CD14-positive monocyte (primary cell): ENCODE data around the gene STXBP4. TPM values are rescaled to one million over a fixed set of nuclear protein-coding genes. Genes with fewer than 3 reads are reported as not detected.

ENCODE experiments used
- DNase-seq, 3 donors: peaks; one replicate each; pipeline ENCODE4 v3.0.0-alpha.2; 2011 to 2022
- H2AFZ ChIP-seq: 2 replicates; pipeline ENCODE4 v1.6.0; 2012; ENCODE audit warnings: mild to moderate bottlenecking, low read depth, low read length, inconsistent platforms; ENCODE audit not compliant: insufficient read depth, poor library complexity, severe bottlenecking
- H3K27ac ChIP-seq, 2 donors: 1 replicate in 1 of 2; 2 replicates in 1 of 2; pipeline ENCODE4 v1.5.1; 2012 to 2013; ENCODE audit warnings: low read length in 2 of 2, control low read depth in 1 of 2, inconsistent platforms in 1 of 2, low read depth in 1 of 2, mild to moderate bottlenecking in 1 of 2
- H3K27me3 ChIP-seq, 2 donors: one replicate each; pipeline versions ENCODE4 v1.6.0 to v1.6.1; 2011 to 2013; ENCODE audit warnings: low read length in 2 of 2; ENCODE audit not compliant: control insufficient read depth in 2 of 2, insufficient read depth in 2 of 2
- H3K36me3 ChIP-seq, 2 donors: replicated peaks in 1 of 2; 1 replicate in 1 of 2; 2 replicates in 1 of 2; pipeline versions ENCODE4 v1.5.1 to v1.6.1; 2012 to 2013; ENCODE audit warnings: low read length in 2 of 2, control low read depth in 1 of 2, inconsistent platforms in 1 of 2, mild to moderate bottlenecking in 1 of 2; ENCODE audit not compliant: insufficient read depth in 2 of 2, control insufficient read depth in 1 of 2
- H3K4me1 ChIP-seq, 2 donors: 1 replicate in 1 of 2; 2 replicates in 1 of 2; pipeline versions ENCODE4 v1.5.1 to v1.6.1; 2012 to 2013; ENCODE audit warnings: low read length in 2 of 2, control low read depth in 1 of 2, inconsistent platforms in 1 of 2, mild to moderate bottlenecking in 1 of 2, moderate library complexity in 1 of 2; ENCODE audit not compliant: insufficient read depth in 2 of 2, control insufficient read depth in 1 of 2
- H3K4me2 ChIP-seq: replicated peaks from 2 replicates; pipeline ENCODE3; 2012; ENCODE audit warnings: low read length, moderate library complexity, mild to moderate bottlenecking; ENCODE audit not compliant: poor library complexity, severe bottlenecking; ENCODE audit errors: extremely low read depth
- H3K4me3 ChIP-seq, 3 experiments: fragments of 200-600 bp in 1 of 3; sonication (generic) in 1 of 3; replicated peaks in 1 of 3; 1 replicate in 2 of 3; 2 replicates in 1 of 3; pipeline ENCODE4 v1.5.1; 2011 to 2013; ENCODE audit warnings: low read length in 3 of 3, mild to moderate bottlenecking in 3 of 3, control low read depth in 2 of 3, low read depth in 2 of 3, inconsistent platforms in 1 of 3, moderate library complexity in 1 of 3
- H3K79me2 ChIP-seq: 2 replicates; pipeline ENCODE4 v1.6.0; 2012; ENCODE audit warnings: mild to moderate bottlenecking, control low read depth, inconsistent platforms, low read length, moderate library complexity; ENCODE audit not compliant: insufficient read depth
- H3K9ac ChIP-seq: 2 replicates; pipeline ENCODE4 v1.6.0; 2017; ENCODE audit warnings: low read length, mild to moderate bottlenecking; ENCODE audit not compliant: insufficient read depth, poor library complexity, severe bottlenecking
- H3K9me3 ChIP-seq, 2 donors: replicated peaks in 1 of 2; 1 replicate in 1 of 2; 2 replicates in 1 of 2; pipeline versions ENCODE4 v1.5.1 to v1.6.1; 2012 to 2013; ENCODE audit warnings: low read length in 2 of 2, control low read depth in 1 of 2; ENCODE audit not compliant: control insufficient read depth in 1 of 2, insufficient read depth in 1 of 2
- H4K20me1 ChIP-seq: 2 replicates; pipeline ENCODE4 v1.6.0; 2012; ENCODE audit warnings: mild to moderate bottlenecking, low read length, control low read depth, moderate library complexity; ENCODE audit not compliant: insufficient read depth
- H3K27ac Mint-ChIP-seq, 7 donors: one replicate each; pipeline ENCODE4 v1.8.0; 2020; ENCODE audit warnings: mild to moderate bottlenecking in 7 of 7, mixed read lengths in 7 of 7, moderate library complexity in 6 of 7, inconsistent platforms in 2 of 7
- H3K27me3 Mint-ChIP-seq, 3 donors: one replicate each; pipeline ENCODE4 v1.8.0; 2021 to 2022; ENCODE audit warnings: low read depth in 3 of 3, mild to moderate bottlenecking in 3 of 3, mixed read lengths in 3 of 3, moderate library complexity in 3 of 3, inconsistent platforms in 1 of 3
- H3K36me3 Mint-ChIP-seq, 2 donors: one replicate each; pipeline ENCODE4 v1.8.0; 2020; ENCODE audit warnings: mixed read lengths in 2 of 2, inconsistent platforms in 1 of 2, mild to moderate bottlenecking in 1 of 2
- H3K4me1 Mint-ChIP-seq: one replicate; pipeline ENCODE4 v1.8.0; 2020; ENCODE audit warnings: mild to moderate bottlenecking, mixed read lengths
- H3K4me3 Mint-ChIP-seq, 2 donors: one replicate each; pipeline ENCODE4 v1.8.0; 2020; ENCODE audit warnings: mild to moderate bottlenecking in 2 of 2, mixed read lengths in 2 of 2, moderate library complexity in 1 of 2
- H3K9me3 Mint-ChIP-seq, 7 donors: one replicate each; pipeline ENCODE4 v1.8.0; 2020 to 2022; ENCODE audit warnings: mixed read lengths in 7 of 7, mild to moderate bottlenecking in 6 of 7, moderate library complexity in 6 of 7, inconsistent platforms in 2 of 7
- CTCF ChIP-seq: fragments of 200-600 bp; IDR thresholded peaks from one replicate; pipeline ENCODE4 v1.8.0; 2022; ENCODE audit warnings: antibody characterized with exemption, mild to moderate bottlenecking
- WGBS: methylation state at CpG from one replicate; pipeline ENCODE4 v1.1.5; 2013; ENCODE audit warnings: missing lambda C conversion rate; ENCODE audit not compliant: insufficient coverage; 5-methylcytosine and 5-hydroxymethylcytosine counted together
- intact Hi-C, 2 donors: fragments of 100-400 bp; cut with micrococcal nuclease; formaldehyde crosslinking; loops; one replicate each; pipeline versions ENCODE4 v1.15.0 to v1.15.1; 2023
- polyA plus RNA-seq, 3 donors: library from polyadenylated mRNA; depleted of rRNA in 1 of 3; unstranded in 2 of 3; stranded (reverse) in 1 of 3; fragments of 300-500 nt in 2 of 3; fragments of >200 nt in 1 of 3; fragmentation: Illumina TruSeq in 2 of 3; gene quantifications; 1 replicate in 2 of 3; 2 replicates in 1 of 3; pipeline ENCODE4 v1.2.3, GENCODE V29; 2012 to 2021

STXBP4 gene
- polyA plus RNA-seq, 3 donors: 0.27 to 1.8 (median 0.44) TPM

- H3K36me3 Mint-ChIP-seq: no peaks in the 10 kb centered on the region
- intact Hi-C loops: no loop called here
- no peak overlapping the region for H3K4me3 Mint-ChIP-seq
- H4K20me1 ChIP-seq: no peaks in the 10 kb centered on the region
- no peaks in the 10 kb centered on the region for H3K27me3 ChIP-seq
- no peaks in the 10 kb centered on the region for H3K36me3 ChIP-seq
- H3K79me2 ChIP-seq: no peaks in the 10 kb centered on the region
- no peak for DNase-seq
- no peak overlapping the region for H2AFZ ChIP-seq
- no peaks in the 10 kb centered on the region for H3K9me3 ChIP-seq
- no peak overlapping the region for H3K4me2 ChIP-seq
- no peak overlapping the region for H3K27ac Mint-ChIP-seq
- H3K4me1 Mint-ChIP-seq: no peaks in the 10 kb centered on the region
- no peaks in the 10 kb centered on the region for H3K9me3 Mint-ChIP-seq
- no peak for TF ChIP-seq CTCF
- no peaks in the 10 kb centered on the region for H3K4me1 ChIP-seq
- H3K9ac ChIP-seq: no peak overlapping the region
- H3K27me3 Mint-ChIP-seq: peaks cover 0 to 3% (median 0%) of the 10 kb centered on the region in 3 donors
- H3K27ac ChIP-seq: no peak overlapping the region
- no CpG with 5 or more reads among the region's 1 CpG for WGBS
- H3K4me3 ChIP-seq: no peak overlapping the region
Observed at GRCh38 chr17:55023626-55024025, 55.1 kb downstream of the STXBP4 start.

- Histone ChIP-seq H3K79me2 (no peaks in the 10 kb centered on the region), H3K4me1 (no peaks in the 10 kb centered on the region), H2AFZ (no peak overlapping the region), H4K20me1 (no peaks in the 10 kb centered on the region), H3K4me3 (no peak overlapping the region), H3K27me3 (no peaks in the 10 kb centered on the region), H3K36me3 (no peaks in the 10 kb centered on the region), H3K27ac (no peak overlapping the region), H3K4me2 (no peak overlapping the region), H3K9ac (no peak overlapping the region), H3K9me3 (no peaks in the 10 kb centered on the region)
- no peaks in the 10 kb centered on the region for H3K4me1 Mint-ChIP-seq
- H3K4me3 Mint-ChIP-seq: no peak overlapping the region
- no peak overlapping the region for H3K27ac Mint-ChIP-seq
- DNase-seq: no peak
- no peaks in the 10 kb centered on the region for H3K27me3 Mint-ChIP-seq
- intact Hi-C loops: no loop called here
- TF ChIP-seq CTCF: no peak
- peaks cover 1 to 2% of the 10 kb centered on the region in 2 donors for H3K36me3 Mint-ChIP-seq
- no peaks in the 10 kb centered on the region for H3K9me3 Mint-ChIP-seq
- WGBS: no CpG with 5 or more reads among the region's 1 CpG
Observed at GRCh38 chr17:55037828-55038227, 69.3 kb downstream of the STXBP4 start.
